Activated naive CD4-positive, alpha-beta T cell treated with anti-CD3 and anti-CD28 coated beads, Interleukin-2, amount 50 U/mL, for 24 hours (primary cell): Measurements from ENCODE around the gene TRIM62.

Source experiments
- H3K27ac Mint-ChIP-seq: one replicate; pipeline ENCODE4 v1.8.0; 2021; ENCODE audit warnings: mild to moderate bottlenecking, mixed read lengths
- H3K27me3 Mint-ChIP-seq: one replicate; pipeline ENCODE4 v1.8.0; 2021; ENCODE audit warnings: mixed read lengths
- H3K36me3 Mint-ChIP-seq: one replicate; pipeline ENCODE4 v1.8.0; 2021; ENCODE audit warnings: mixed read lengths
- H3K4me1 Mint-ChIP-seq: one replicate; pipeline ENCODE4 v1.8.0; 2021; ENCODE audit warnings: mixed read lengths
- H3K4me3 Mint-ChIP-seq: one replicate; pipeline ENCODE4 v1.8.0; 2021; ENCODE audit warnings: mild to moderate bottlenecking, mixed read lengths
- H3K9me3 Mint-ChIP-seq: one replicate; pipeline ENCODE4 v1.8.0; 2021; ENCODE audit warnings: mixed read lengths

The TRIM62 gene

GRCh38 chr1:33181921-33182341 is at the start of gene TRIM62:
Gene TRIM62 (minus strand): TSS chr1:33182043. CDS start chr1:33181432, 611 bp downstream.
- H3K36me3 Mint-ChIP-seq, result no peaks in the 10 kb centered on the region
- H3K4me1 Mint-ChIP-seq, result peaks cover 34% of the 10 kb centered on the region
- H3K27me3 Mint-ChIP-seq, result peaks cover 2% of the 10 kb centered on the region
- no peak within 1 kb of the TSS for H3K27ac Mint-ChIP-seq
- H3K9me3 Mint-ChIP-seq, result no peaks in the 10 kb centered on the region
- peak within 1 kb of the TSS; percentile 91 for H3K4me3 Mint-ChIP-seq

DNA sequence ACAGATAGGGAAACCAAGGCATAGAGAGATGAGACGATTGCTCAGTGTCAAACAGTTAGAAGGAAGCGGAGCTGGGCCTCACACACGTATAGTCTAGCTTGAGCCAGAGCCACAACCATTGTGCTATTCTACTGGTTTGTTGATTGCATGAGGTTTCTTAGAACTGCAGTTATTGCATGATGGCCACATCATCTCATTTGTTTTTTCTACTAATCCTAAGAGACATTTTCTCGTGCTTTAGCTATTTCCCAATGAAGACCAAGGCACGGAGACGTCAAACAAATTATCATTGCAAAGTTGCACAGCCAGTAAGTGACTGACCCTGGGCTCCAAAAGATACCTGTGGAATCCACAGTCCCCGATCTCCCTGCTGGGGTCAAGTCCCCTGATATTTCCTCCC is 49.3 kb upstream of the TRIM62 start:
- Mint-ChIP-seq H3K27ac (no peak overlapping the region), H3K4me3 (no peak overlapping the region), H3K9me3 (no peaks in the 10 kb centered on the region), H3K4me1 (no peaks in the 10 kb centered on the region), H3K27me3 (peaks cover 4% of the 10 kb centered on the region), H3K36me3 (no peaks in the 10 kb centered on the region)

DNA sequence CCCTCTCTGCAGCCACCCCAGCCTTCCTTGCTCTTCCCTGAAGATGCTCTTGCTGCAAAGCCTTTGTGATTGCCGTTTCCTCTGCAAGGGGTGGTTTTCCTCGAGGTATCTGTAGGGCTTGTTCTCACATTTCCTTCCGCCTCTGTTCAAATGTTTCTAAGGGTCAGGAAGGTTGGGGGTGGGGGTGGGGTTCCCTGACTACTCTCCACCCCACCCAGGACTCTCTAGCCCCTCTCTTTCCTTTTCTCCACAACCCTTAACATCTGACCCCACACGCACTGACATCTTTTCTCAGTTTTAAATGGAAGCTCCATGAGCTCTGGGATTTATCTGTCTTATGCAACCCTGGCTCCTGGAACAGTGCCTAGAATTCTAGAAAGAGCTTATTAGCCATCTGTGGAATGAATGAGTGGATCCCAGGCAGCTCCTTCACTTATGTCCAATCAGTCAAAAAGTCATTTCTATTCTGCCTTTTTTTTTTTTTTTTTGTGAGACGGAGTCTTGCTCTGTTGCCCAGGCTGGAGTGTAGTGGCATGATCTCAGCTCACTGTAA is 47.2 kb upstream of the TRIM62 start:
- H3K4me1 Mint-ChIP-seq, result no peaks in the 10 kb centered on the region
- H3K27ac Mint-ChIP-seq, result no peak overlapping the region
- H3K4me3 Mint-ChIP-seq, result no peak overlapping the region
- peaks cover 12% of the 10 kb centered on the region for H3K9me3 Mint-ChIP-seq
- peaks cover 5% of the 10 kb centered on the region for H3K36me3 Mint-ChIP-seq
- H3K27me3 Mint-ChIP-seq, result peaks cover 4% of the 10 kb centered on the region

GRCh38 chr1:33225586-33225985 is 43.7 kb upstream of the TRIM62 start:
- Mint-ChIP-seq H3K4me3 (no peak overlapping the region), H3K27ac (no peak overlapping the region), H3K27me3 (peaks cover 6% of the 10 kb centered on the region), H3K4me1 (no peaks in the 10 kb centered on the region), H3K36me3 (peaks cover 7% of the 10 kb centered on the region), H3K9me3 (peaks cover 20% of the 10 kb centered on the region)

- Mint-ChIP-seq H3K4me1 (no peaks in the 10 kb centered on the region), H3K36me3 (peaks cover 7% of the 10 kb centered on the region), H3K9me3 (peaks cover 20% of the 10 kb centered on the region), H3K27me3 (peaks cover 6% of the 10 kb centered on the region), H3K4me3 (no peak overlapping the region), H3K27ac (no peak overlapping the region)
Observed at GRCh38 chr1:33224166-33224707, 42.4 kb upstream of the TRIM62 start.

DNA sequence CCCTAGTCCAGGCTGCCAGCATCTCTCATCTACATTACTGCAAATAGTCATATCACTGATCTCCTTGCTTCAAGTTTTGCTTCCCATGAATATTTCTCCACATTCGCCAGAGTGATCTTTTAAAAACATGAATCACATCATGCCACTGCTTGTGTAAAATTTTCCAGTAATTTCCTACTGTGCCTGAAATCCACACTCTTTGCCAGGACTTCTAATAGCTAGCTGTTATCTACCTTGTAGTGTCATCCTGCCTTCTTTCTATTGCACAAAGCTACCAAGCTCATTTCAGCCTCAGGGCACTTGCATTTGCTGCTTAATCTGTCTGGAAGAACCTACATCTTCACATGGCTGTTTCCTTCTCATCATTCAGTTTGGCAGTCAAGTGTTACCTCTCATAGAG is 40.5 kb upstream of the TRIM62 start:
- Mint-ChIP-seq H3K27me3 (peaks cover 2% of the 10 kb centered on the region), H3K4me3 (no peak overlapping the region), H3K9me3 (peaks cover 20% of the 10 kb centered on the region), H3K4me1 (no peaks in the 10 kb centered on the region), H3K27ac (no peak overlapping the region), H3K36me3 (peaks cover 7% of the 10 kb centered on the region)

- Mint-ChIP-seq H3K4me3 (no peak overlapping the region), H3K27ac (no peak overlapping the region), H3K36me3 (peaks cover 7% of the 10 kb centered on the region), H3K9me3 (peaks cover 20% of the 10 kb centered on the region), H3K27me3 (peaks cover 2% of the 10 kb centered on the region), H3K4me1 (no peaks in the 10 kb centered on the region)
Observed at GRCh38 chr1:33221385-33221758, 39.5 kb upstream of the TRIM62 start.

GRCh38 chr1:33220676-33221384 is 39.0 kb upstream of the TRIM62 start:
- H3K4me1 Mint-ChIP-seq, result no peaks in the 10 kb centered on the region
- peaks cover 20% of the 10 kb centered on the region for H3K9me3 Mint-ChIP-seq
- peaks cover 2% of the 10 kb centered on the region for H3K27me3 Mint-ChIP-seq
- H3K4me3 Mint-ChIP-seq, result no peak overlapping the region
- no peak overlapping the region for H3K27ac Mint-ChIP-seq
- peaks cover 7% of the 10 kb centered on the region for H3K36me3 Mint-ChIP-seq

DNA sequence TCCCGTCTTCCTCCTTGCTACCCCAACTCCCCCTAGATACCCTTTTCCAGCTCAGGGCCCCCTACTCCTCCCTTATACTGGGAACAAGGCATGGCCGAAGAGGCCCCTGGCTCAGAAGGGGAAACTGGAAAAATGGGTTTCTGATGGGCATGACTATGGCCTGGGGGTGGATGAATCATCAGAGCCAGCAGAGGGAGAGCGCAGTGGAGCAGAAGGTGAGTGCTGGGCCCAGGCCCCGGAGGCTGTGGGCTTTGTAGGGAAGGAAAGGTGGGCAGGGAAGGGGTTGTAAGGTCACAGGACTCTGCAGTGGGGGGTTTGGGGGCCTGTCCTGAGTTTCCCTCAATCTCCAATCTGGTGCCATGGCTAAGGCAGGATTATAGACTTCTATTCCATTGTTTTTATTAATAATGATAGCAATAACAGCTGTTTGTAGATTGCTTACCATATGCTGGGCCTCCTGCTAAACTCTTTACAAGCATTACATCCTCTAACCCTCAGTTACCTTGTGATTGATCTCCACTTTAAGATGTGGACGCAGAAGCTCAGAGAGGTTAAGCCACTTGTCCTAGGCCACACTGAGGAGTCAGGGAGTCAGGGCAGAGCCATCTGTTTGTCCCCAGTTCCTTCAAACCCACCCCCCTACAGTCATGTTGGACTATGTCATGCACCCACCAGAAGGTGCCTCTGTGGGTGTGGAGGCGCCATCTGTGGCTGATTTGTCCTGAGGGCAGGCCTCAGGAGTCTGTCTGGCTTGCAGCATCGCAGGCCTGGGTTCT is 38.2 kb upstream of the TRIM62 start:
- H3K9me3 Mint-ChIP-seq, result peaks cover 18% of the 10 kb centered on the region
- no peak overlapping the region for H3K4me3 Mint-ChIP-seq
- H3K36me3 Mint-ChIP-seq, result peaks cover 7% of the 10 kb centered on the region
- peaks cover 2% of the 10 kb centered on the region for H3K27me3 Mint-ChIP-seq
- no peaks in the 10 kb centered on the region for H3K4me1 Mint-ChIP-seq
- no peak overlapping the region for H3K27ac Mint-ChIP-seq

GRCh38 chr1:33211972-33212371 is 30.1 kb upstream of the TRIM62 start:
- Mint-ChIP-seq H3K27ac (no peak overlapping the region), H3K4me3 (no peak overlapping the region), H3K4me1 (no peaks in the 10 kb centered on the region), H3K27me3 (no peaks in the 10 kb centered on the region), H3K9me3 (no peaks in the 10 kb centered on the region), H3K36me3 (peaks cover 1% of the 10 kb centered on the region)

DNA sequence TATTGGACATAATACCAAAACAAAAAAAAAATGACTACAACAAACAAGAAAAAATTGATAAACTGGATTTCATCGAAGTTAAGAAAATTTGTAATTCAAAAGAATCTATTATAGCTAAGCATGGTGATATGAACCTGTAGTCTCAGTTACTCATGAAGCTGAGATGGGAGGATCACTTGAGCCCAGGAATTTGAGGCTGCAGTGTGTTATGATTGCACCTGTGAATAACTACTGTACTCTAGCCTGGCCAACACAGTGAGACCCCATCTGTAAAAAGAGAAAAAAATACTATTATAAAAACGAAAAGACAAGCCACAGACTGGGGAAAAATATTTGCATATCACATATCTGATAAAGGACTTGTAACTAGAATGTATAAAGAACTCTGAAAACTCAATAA is 24.5 kb upstream of the TRIM62 start:
- peaks cover 3% of the 10 kb centered on the region for H3K27me3 Mint-ChIP-seq
- no peak overlapping the region for H3K27ac Mint-ChIP-seq
- no peaks in the 10 kb centered on the region for H3K36me3 Mint-ChIP-seq
- H3K4me1 Mint-ChIP-seq, result no peaks in the 10 kb centered on the region
- no peaks in the 10 kb centered on the region for H3K9me3 Mint-ChIP-seq
- no peak overlapping the region for H3K4me3 Mint-ChIP-seq

DNA sequence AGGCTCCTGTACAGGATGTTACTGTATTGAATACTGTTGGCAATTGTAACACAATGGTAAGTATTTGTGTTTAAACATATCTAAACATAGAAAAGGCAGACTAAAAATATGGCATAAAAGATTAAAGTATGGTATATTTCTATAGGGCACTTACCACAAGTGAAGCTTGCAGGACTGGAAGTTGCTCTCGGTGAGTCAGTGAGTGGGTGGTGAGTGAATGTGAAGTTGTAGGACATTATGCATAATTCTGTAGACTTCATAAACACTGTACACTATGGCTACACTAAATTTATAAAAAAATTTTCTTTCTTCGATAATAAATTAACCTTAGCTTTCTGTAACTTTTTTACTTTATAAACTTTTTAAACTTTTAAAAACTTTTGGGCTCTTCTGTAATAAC is 13.7 kb upstream of the TRIM62 start:
- H3K27ac Mint-ChIP-seq, result no peak overlapping the region
- H3K9me3 Mint-ChIP-seq, result no peaks in the 10 kb centered on the region
- no peak overlapping the region for H3K4me3 Mint-ChIP-seq
- peaks cover 9% of the 10 kb centered on the region for H3K4me1 Mint-ChIP-seq
- H3K36me3 Mint-ChIP-seq, result peaks cover 1% of the 10 kb centered on the region
- H3K27me3 Mint-ChIP-seq, result peaks cover 11% of the 10 kb centered on the region

DNA sequence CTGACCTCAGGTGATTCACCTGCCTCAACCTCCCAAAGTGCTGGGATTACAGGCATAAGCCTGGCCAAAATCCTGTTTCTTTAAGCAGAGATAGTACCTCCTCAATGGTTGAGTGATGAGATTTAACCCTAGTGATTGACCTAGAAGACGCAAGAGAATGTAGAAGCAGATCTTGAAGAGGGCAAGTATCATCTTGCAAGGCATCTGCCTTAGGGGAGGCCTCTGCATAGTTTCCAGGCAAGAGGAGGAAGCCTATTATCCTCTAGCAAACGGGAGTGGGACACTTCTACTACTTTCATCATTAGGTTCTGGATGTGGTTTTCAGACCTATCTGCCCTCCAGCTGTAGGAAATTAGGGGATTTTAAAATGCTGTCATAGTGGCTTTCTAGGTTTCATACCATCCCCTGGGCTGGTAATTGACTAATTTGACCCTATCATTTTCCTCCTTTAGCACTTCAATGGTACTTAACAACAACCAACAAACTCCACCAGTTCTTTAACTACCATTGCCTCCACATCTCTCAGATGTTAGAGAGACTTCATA is 10.0 kb upstream of the TRIM62 start:
- Mint-ChIP-seq H3K27ac (peak overlapping the region; percentile 59), H3K4me1 (peaks cover 10% of the 10 kb centered on the region), H3K4me3 (no peak overlapping the region), H3K36me3 (peaks cover 1% of the 10 kb centered on the region), H3K9me3 (no peaks in the 10 kb centered on the region), H3K27me3 (peaks cover 4% of the 10 kb centered on the region)

DNA sequence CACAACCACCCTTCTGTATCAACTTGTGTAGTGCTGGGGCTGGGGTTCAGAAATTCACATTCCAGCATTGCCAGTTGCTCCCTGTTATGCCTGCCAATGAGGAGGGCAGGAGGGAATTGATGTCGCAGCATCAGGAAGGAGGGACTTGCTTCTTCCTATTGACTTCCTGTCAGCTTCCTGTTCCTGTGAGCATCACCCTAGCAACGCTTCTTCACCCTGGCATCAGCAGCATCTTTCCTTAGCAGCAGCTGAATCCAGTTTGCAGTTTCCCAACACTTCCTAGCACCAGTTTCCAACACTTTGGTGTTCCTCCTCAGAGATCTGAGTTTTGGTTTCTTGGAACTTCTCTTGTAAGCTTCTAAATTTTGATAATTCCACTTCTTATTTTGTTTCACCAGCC is 8.9 kb upstream of the TRIM62 start:
- peaks cover 1% of the 10 kb centered on the region for H3K36me3 Mint-ChIP-seq
- no peak overlapping the region for H3K4me3 Mint-ChIP-seq
- peaks cover 10% of the 10 kb centered on the region for H3K4me1 Mint-ChIP-seq
- H3K27me3 Mint-ChIP-seq, result peaks cover 4% of the 10 kb centered on the region
- no peaks in the 10 kb centered on the region for H3K9me3 Mint-ChIP-seq
- H3K27ac Mint-ChIP-seq, result no peak overlapping the region

DNA sequence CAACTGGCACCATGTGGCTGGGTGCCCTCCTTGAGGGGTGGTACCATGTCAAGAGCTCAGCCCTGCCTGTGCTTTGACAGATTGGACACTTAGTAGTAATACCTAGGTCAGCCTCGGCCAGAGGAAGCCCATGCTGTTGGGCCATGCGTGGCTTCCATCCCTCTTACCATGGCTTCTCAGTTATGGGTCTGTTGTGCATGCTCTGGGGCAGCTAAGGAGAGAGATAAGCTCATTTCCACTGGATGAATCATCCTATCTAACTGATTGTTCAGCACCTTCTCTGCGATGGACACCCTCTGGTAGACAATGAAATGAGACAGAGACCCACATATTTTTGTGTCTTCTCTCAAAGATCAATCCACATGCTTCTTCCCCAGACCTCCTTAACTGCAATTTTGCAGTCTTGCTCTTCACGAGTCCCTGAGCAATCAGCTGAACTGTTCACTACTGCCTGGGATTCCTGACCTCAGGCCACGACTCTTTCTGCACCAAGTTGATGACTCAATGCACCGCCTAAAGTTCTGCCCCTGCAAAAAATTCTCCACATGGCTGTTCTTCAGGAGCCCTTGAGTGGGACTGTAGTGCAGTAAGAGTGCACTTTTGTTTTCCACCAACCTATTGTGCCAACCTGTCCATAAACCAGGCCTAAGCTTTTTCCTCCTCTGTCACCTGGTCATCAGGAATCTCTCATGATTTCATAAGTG is 6.9 kb upstream of the TRIM62 start:
- Mint-ChIP-seq H3K4me1 (peaks cover 10% of the 10 kb centered on the region), H3K27ac (no peak overlapping the region), H3K36me3 (no peaks in the 10 kb centered on the region), H3K4me3 (no peak overlapping the region), H3K27me3 (peaks cover 4% of the 10 kb centered on the region), H3K9me3 (no peaks in the 10 kb centered on the region)
